HL-60/S4 treated with retinoic acid at 250 ng/mL for 4 days and 3 days (cell line): ENCODE measurements around the gene PRPF40A.

Source experiments
- in situ Hi-C: fragments of 300-500 bp; cut with MboI; formaldehyde crosslinking; loops from 2 replicates; pipeline ENCODE4 v1.7.0; 2022; ENCODE audit warnings: low sequenced_read_pairs

Gene PRPF40A

DNA sequence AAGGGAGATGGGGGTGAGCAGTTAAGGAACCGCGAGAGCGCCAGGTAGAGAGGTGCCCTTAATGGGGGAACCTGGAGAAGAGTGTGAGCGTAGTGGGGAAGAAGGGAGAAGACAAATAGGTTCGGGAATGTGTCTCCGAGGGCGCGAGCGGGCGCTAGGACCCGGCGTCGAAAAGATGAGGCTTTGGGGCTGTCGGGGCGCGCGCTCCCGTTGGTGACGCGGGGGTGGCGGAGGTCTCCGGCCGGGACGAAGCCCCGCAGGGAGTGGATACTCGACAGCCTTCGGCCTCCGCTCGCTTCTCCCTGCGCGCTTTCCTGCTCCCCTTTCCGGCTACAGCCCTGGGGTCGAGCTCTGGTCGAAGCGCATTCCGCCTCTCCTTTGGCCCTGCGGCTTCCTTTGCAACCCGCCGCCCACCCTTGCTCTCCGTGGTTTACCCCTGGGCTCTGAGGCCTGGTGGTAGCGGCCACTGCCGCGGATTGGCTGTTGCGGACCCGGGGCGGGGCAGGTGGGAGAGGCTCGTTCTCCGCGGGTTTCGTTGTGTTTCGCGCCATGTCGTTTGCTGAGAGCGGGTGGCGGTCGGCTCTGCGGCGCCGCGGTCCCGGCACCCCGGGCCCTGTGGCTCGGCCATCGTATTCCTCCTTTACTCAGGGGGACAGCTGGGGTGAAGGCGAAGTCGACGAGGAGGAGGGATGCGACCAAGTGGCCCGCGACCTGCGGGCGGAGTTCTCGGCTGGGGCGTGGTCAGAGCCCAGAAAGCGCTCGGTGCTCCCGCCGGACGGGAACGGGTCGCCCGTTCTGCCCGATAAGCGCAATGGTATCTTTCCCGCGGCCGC, 1.0 kb upstream of the PRPF40A start, which contains the start of gene ARL6IP6:
Gene ARL6IP6 (plus strand): TSS at position 545 of the 833 bp plus-strand sequence. CDS start 5 bp downstream, at position 550.
- in situ Hi-C loops = no loop called here

GRCh38 chr2:152716805-152717227, 445 bp downstream of the PRPF40A start:
- in situ Hi-C loops = no loop called here

DNA sequence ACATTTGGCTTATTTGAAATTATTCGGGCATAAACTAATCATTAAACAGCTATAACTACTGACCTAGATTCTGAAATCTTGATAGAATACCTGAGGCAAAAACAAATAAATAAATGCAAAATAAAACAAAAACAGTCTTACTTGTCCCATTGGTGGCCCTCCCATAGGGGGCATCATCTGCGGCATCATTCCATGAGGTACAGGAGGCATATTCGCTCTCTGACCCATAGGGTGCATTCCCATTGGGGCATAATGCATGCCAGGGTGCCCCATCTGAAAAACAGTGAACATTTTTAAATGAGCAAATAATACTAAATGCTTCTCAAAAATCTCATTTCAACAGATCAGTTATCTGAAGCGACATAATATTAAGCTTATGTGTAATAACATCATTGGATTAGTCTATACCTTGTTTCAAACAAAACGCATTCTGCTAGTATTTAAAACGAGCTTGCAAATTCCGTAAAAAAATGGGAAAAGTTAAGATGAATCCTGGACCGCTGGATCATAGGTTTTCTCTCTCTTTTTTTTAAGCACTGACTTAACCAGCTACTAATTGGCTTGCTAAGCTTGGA, 1.3 kb downstream of the PRPF40A start:
- in situ Hi-C loops = no loop called here

GRCh38 chr2:152715112-152715511, 2.1 kb downstream of the PRPF40A start:
- in situ Hi-C loops = no loop called here

- in situ Hi-C loops = no loop called here
These were observed 6.5 kb downstream of the PRPF40A start for GRCh38 chr2:152710713-152711112.

GRCh38 chr2:152708742-152709141, 8.5 kb downstream of the PRPF40A start:
- in situ Hi-C loops = no loop called here

GRCh38 chr2:152706477-152707021, 10.7 kb downstream of the PRPF40A start:
- in situ Hi-C loops = no loop called here

- in situ Hi-C loops = no loop called here
These were observed 16.1 kb downstream of the PRPF40A start for GRCh38 chr2:152701198-152701597.

DNA sequence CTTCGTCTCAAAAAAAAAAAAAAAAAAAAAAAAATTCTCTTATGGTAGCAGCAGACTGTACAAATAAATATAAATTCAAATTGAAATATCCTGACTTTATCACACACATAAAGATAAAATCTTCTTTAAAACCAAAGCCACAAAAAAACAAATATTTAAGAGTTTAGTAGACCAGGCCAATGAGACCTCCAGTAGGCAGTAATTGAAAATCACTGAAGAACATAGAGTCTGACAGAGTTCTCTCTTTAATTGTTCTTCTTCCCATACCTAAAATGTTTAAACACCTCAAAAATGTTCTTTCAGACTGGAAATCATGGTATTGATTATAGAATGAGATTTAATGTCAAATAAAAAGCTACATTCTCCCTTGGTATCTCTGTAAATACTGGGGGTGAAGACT, 20.8 kb downstream of the PRPF40A start:
- in situ Hi-C loops = no loop called here

DNA sequence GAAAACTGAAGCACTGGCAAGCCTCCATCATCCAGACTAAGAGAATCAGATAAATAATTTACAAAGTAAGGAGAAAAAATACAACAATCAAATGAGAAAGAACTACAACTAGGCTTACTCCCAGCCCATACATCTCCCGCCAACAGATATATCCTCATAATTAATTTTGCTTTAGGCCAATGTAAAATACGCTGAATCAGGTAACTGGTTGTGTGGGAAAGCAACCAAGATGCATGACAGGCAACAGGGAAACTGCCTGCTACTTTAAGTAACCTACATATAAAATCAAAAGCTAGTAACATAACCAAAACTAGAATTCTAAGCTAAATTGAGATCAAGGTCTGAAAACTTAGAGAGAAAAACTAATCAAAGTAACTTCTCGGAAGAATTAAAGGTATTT, 21.5 kb downstream of the PRPF40A start:
- in situ Hi-C loops = no loop called here

GRCh38 chr2:152694161-152694661, 23.1 kb downstream of the PRPF40A start:
- in situ Hi-C loops = no loop called here

DNA sequence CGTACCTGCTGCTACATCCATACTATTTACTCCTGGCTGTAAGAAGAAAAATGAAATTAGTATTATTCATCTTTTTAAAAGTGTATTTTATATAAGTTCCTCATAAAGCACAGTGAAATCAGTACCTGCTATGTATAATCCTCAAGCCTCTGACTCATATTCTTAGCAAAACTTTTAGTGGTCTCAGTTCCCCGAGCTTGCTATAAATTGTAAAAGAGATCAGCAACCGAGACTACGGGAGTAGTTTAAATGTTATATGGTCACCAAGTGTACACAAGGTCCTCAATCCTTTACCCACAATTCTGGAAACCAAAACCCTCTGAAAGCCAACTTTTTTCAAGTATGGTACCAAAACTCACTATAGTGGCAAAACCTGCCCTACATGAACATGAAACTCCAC, 24.2 kb downstream of the PRPF40A start:
- in situ Hi-C loops = no loop called here

GRCh38 chr2:152686321-152686720, 30.9 kb downstream of the PRPF40A start:
- in situ Hi-C loops = no loop called here

DNA sequence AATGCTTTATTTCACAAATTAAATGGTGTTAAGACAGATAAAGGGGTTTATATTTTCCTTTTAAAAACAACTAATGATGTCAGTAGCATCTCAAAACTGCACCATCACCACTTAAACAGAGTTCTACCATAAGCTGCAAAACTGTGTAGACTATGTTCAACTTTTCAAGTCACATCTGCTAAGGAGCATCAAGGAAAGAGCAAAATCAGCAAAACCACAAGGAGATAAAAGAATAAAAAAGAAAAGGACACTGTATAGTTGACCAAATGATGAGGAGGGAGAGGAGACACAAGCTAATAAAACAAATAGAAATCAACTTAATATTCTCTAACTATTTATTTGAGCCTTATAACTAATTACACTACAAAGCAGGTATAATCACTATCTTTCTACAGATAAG, 33.9 kb downstream of the PRPF40A start:
- in situ Hi-C loops = no loop called here

- in situ Hi-C loops = no loop called here
These were observed 34.6 kb downstream of the PRPF40A start for GRCh38 chr2:152682663-152683062.

- in situ Hi-C loops = no loop called here
These were observed 38.5 kb downstream of the PRPF40A start for GRCh38 chr2:152678808-152679207.

DNA sequence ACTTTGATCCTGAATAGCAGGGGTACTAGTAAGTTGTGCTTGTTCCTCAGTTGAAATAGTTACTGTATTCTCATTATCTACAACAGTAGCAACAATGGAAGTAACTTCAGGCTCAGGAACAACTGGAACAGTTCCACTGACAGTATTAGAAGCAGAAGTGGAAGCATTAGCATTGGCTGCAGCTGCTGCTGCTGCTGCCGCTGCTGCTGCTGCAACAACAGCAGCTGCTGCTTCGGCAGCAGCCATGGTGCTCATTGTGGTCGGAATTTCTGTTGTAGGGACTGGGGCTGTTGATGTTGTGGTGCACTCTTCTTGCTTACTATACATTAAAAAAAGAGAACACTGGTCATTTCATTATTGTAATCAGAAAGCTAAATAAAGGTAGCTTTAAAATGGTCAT, 40.8 kb downstream of the PRPF40A start:
- in situ Hi-C loops = no loop called here

DNA sequence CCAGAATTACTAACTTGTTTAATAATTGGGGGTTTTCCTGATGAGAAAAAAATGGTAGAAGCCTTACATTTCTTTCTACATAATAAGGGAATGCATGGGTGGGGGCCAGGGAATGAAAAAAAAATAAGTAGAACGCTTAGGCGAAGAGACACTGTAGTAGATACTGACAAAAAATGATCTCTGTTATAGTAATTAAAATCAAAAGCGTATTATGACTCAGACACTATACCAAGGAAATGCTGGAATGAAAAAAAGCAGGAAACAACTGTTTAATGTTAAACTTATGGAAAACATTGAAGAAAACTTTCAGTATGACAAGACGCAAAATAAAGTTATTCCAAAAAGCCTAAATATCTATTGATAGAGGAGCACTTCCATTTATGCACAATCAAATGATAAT, 42.9 kb downstream of the PRPF40A start:
- in situ Hi-C loops = no loop called here

GRCh38 chr2:152664725-152665124, 52.5 kb downstream of the PRPF40A start:
- in situ Hi-C loops = no loop called here

DNA sequence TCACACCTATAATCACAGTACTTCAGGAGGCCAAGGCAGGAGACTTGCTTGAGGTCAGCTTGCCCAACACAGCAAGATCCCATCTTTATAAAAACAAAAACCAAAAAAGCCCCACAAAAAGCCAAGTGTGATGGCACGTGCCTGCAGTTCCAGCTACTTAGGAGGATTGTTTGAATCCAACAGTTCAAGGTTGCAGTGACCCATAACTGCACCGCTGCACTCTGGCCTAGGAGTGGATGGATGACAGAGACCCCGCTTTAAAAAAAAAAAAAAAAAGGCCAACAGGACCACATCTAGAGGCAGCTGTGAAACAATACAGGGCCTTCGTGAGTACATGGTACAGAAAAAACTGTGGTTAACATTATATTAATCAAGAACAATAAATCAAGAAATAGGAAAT, 56.2 kb downstream of the PRPF40A start:
- in situ Hi-C loops = no loop called here

DNA sequence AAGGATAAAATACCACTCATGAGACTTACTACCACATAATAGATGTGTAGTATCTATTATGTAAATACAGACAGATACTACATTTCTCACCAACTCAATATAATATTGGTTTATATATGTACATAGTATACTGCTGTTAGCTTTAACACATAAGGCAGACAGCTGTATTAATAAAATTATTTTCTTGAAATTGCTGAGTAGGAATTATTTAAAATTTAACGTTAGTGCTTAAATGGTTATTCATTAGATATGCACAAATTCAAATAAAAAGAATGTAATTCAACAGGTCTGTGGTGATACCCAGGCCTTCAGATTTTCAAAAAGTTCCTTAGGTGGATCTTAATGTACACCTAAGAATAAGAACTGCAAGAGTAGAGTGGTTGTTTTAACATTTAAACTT, 59.0 kb downstream of the PRPF40A start:
- in situ Hi-C loops = no loop called here

DNA sequence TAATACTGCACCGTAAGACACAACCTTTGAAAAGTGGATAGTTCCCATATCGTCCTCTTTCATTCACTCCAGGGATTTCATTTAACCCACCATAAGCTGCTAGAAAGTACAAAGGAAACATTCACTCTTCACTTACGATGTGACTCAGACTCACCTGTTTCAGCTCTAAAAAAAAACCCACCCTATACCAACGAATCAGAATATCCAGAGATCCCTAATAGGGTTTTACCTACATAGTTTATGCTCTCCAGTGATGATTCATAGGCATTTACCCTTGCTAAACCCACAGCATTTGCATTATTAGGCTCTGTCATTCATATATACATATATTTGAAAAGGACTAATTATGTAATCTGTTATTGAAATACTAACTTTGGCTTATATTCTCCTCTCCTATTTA, 60.2 kb downstream of the PRPF40A start:
- in situ Hi-C loops = no loop called here
